Activated CD4-positive, alpha-beta T cell treated with anti-CD3 and anti-CD28 coated beads, Interleukin-2, Interleukin-6, amounts not matched to agents 100 ng/mL and 50 ng/mL, durations not matched to agents 16 hours and 8 hours (primary cell): Measurements from ENCODE around the gene CXCL12.

Experiments
- DNase-seq: peaks from one replicate; pipeline ENCODE4 v3.0.0-alpha.2; 2020

Gene CXCL12

GRCh38 chr10:44385026-44385695 is at the start of gene CXCL12:
Gene CXCL12 (minus strand): TSS chr10:44385097. CDS start chr10:44385005, 92 bp downstream.
- peak; percentile 10 for DNase-seq

GRCh38 chr10:44427479-44427878 is 42.6 kb upstream of the CXCL12 start:
- DNase-seq = no peak

- DNase-seq = no peak
Measured at GRCh38 chr10:44427037-44427436, 42.1 kb upstream of the CXCL12 start.

DNA sequence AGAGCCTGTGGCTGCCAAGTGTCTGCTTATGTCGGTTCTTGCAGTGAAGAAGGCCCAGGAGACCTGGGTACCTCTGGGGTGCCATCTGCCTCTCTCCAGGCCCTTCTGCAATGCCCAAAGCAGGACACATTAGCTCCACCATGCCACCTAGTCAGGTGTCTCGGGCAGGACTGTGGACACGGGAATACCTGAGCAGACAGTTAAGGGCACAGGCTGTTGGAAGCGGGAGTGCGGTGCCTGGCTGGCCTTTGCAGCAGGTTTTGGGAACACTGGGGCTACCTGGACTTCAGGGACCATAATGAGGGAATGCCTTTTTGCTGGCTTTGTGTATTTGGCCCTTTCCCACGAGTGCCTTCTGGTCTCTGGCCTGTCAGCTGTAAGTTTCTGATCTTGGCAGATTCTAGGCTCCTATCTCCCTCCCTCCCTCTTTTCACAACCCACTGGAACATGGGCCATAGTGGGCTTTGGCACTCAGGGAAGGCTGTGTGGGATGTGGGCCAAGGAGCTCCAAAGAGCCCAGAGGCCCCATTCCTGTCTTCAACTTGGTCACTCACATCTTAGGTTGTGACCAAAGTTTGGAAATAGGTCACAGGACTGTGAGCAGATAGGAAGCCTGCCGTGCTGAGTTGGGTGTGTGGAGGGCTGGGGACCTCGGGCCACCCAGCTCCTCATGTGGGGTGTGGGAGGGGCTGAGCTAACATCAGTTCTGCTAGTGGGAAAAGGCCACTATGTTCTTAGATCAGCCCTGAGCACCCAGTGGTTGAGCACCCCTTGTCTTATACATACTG is 41.5 kb upstream of the CXCL12 start:
- no peak for DNase-seq

DNA sequence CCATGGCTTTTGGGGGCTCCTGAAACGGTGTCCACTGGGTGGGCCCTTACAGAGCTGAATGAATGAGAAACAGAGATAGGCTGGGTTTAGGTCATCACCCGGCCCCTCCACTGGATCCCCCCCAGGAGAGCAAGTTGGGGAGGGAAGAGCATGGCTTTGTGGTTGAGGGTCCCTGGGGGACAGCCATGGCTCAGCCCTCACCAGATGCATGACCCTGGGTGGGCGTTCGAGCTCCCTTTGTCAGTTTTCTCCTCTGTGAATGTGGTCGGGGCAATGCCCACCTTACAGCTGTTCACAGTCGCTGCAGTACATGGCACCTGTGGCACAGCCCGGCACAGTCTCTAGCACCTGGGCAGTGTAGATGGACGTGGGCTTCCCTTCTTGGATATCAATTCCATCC is 40.6 kb upstream of the CXCL12 start:
- DNase-seq = no peak

- no peak for DNase-seq
Measured at GRCh38 chr10:44424957-44425356, 40.1 kb upstream of the CXCL12 start.

DNA sequence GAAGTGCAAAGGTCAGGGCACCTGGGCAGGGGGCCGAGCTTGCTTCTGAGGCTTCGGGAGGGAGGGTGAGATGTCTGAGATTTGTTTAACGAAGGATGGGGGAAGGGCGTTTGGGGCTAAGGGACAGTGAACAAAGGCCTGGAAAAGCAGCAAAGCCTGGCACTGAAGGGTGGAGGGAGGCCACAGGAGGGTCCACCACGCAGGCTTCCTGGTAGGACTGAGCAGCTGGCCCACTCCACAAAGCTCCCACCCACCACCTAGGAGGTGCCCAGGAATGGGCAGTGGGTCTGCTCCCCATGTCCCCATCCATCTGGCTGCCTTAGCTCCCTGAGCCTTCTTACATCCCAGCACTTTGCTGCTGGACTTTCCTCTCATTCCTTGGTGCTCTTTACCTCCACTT is 39.4 kb upstream of the CXCL12 start:
- DNase-seq = no peak

GRCh38 chr10:44422570-44423101 is 37.7 kb upstream of the CXCL12 start:
- DNase-seq = no peak

GRCh38 chr10:44422153-44422552 is 37.3 kb upstream of the CXCL12 start:
- DNase-seq = no peak

- no peak for DNase-seq
Measured at GRCh38 chr10:44419790-44420549, 35.1 kb upstream of the CXCL12 start.

DNA sequence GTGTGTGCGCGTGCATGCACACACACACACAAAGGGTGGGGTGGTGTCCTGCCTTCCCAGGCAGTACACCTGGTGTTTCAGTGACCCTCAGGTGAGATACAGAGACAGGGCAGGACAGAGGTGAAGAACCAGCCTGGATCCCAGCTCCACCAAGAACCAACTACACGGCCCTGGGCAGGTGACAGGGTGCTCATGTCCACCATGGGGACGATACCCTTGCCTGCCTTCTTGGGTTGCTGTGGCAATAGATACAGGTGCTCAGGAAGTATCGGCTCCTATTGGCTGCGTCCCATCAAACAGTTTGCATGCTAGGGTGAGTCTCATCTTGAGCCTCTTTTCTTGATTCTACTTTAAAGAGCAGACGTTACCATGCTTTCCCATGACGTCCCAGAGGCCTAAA is 33.7 kb upstream of the CXCL12 start:
- DNase-seq = no peak

DNA sequence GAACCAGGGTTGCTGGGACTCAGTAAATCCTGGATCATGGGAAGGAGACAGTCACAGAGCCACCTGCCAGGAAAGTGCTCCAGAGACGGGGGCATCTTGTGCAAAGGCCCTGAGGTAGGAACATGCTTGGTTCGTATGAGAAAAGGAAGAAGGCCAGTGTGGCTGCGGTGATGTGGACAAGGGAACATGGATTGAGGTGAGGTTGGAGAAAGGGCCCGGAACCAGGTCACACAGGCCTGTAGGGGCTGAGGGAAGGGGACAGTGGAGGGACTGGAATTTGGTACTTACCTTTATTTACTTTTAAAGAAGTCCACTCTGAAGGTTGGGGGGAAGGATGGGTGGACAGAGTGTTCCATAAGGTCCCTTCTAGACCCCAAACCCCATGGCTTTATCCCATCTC is 32.9 kb upstream of the CXCL12 start:
- no peak for DNase-seq

- DNase-seq = no peak
Measured at GRCh38 chr10:44416936-44417335, 32.0 kb upstream of the CXCL12 start.

DNA sequence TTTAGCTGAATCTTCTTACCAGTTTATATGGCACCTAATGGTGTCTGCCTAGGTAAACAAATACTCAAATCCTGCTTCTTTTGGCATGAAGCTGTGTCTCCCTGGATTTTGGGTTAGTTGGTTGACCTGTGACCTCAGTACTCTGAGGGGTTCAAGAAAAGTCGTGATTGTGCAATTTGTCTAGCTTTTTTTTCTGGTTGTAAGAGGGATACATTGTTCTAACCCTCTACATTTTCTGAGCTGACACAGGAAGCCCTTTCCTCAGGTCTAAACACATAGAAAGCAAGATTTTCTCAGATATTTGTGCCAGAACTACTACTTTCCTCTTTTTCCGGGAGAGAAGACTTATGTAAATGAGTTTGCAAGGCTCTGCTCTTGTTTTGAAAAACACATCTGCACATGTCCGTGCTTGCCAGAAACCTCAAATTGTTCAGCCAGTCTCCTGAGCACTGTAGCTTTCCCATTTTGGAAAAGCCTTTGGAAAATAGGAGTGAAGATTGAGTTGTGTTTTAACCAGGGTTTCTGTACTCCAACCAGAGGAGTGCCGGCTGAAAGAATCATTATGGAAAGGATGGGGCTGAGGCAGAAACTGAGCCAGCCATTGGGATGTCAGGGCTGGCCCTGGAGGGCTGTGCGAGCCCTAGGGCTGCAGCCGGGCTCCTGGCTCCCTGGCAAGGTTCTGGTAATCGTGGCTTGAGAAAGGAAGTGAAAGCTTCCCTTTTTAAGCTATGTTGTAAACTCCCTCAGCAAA is 31.3 kb upstream of the CXCL12 start:
- no peak for DNase-seq

GRCh38 chr10:44415121-44415520 is 30.2 kb upstream of the CXCL12 start:
- DNase-seq = no peak

DNA sequence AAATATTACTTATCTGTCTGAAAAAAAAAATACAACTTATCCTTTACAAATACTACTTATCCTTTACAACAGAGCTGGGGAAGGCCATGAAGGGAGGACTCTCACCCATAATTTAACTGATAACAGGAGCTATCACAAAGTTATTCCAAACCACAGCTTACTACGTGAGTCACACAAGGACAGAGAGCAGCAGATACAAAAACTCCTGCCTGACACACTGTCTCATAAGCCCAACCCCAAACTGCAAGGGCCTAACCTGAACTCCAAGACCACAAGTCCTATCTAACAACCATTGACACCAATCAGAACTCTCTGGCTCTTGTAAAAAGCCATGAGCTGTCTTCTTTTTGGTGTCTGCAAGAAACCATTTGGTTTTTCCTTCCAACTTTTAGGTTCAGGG is 28.5 kb upstream of the CXCL12 start:
- DNase-seq = no peak

GRCh38 chr10:44411251-44411650 is 26.4 kb upstream of the CXCL12 start:
- no peak for DNase-seq

- DNase-seq = no peak
Measured at GRCh38 chr10:44404741-44405437, 20.0 kb upstream of the CXCL12 start.

DNA sequence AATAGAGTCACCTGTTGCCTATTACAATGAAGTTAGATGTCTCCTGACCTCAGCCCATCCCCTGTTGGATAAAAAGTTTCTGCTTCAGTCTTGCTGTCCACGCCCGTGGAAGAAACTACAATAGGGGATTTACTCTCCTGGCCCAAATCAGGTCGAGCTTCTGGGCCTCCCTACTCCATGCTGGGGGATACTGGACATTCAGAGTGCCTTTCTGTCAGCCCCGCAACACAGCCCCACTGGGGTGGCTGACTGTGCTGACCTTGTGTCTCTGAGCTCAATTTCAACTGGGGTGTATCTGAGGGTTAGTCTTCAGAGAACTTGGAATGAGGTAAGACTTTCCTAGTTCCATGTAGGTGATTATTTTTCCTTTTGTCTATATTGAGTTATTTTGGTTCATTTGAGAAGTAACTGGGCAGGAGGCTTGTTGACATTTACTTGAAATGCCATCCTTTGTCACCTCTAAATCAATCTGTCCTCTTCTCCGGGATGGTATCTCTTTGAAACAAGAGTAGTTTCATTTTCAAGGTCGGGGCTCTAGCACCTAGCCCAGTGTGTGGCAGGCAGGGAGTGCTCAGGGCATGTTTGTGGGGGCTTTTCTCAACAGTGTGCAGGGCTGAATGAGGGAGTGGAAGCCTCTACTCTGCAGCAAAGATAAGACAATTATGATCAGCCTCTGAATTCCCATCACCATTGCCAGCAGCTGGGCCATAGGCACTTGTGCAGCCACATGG is 17.7 kb upstream of the CXCL12 start:
- DNase-seq = no peak

- DNase-seq = no peak
Measured at GRCh38 chr10:44400541-44400940, 15.6 kb upstream of the CXCL12 start.

GRCh38 chr10:44399659-44400451 is 15.0 kb upstream of the CXCL12 start:
- no peak for DNase-seq
